WTC11 (cell line): ENCODE results near the gene HAP1. TPM values are rescaled to one million over a fixed set of nuclear protein-coding genes. Genes with fewer than 3 reads are reported as not detected.

Experiments used
- ATAC-seq: fragments of 200-7000 bp; cut with Tn5 transposase; 2 replicates; pipeline ENCODE4 v1.10.0; 2021; ENCODE audit warnings: mild to moderate bottlenecking, moderate library complexity
- CTCF ChIA-PET: fragments of 300-600 bp; sonication (Branson Sonifier 250); formaldehyde crosslinking; loops from one replicate; lab custom pipeline; 2021; ENCODE audit warnings: antibody characterized with exemption; lab: Charles Lee
- POLR2A ChIA-PET: fragments of 350-600 bp; sonication (Branson Sonifier 250); formaldehyde crosslinking; loops from one replicate; lab custom pipeline; 2021; ENCODE audit warnings: antibody characterized with exemption; lab: Charles Lee
- DNase-seq: peaks from one replicate; pipeline ENCODE4 v3.0.0; 2021; ENCODE audit warnings: low spot score
- H3K27ac Mint-ChIP-seq: 2 replicates; pipeline ENCODE4 v1.8.0; 2021; ENCODE audit warnings: mixed read lengths
- H3K27me3 Mint-ChIP-seq: 2 replicates; pipeline ENCODE4 v1.8.0; 2021; ENCODE audit warnings: low read depth, mild to moderate bottlenecking, moderate library complexity, mixed read lengths
- H3K36me3 Mint-ChIP-seq: 2 replicates; pipeline ENCODE4 v1.8.0; 2021; ENCODE audit warnings: mixed read lengths
- H3K4me1 Mint-ChIP-seq: 2 replicates; pipeline ENCODE4 v1.8.0; 2022; ENCODE audit warnings: mixed read lengths
- H3K4me3 Mint-ChIP-seq: 2 replicates; pipeline ENCODE4 v1.8.0; 2021; ENCODE audit warnings: mild to moderate bottlenecking, moderate library complexity, mixed read lengths
- H3K9me3 Mint-ChIP-seq: 2 replicates; pipeline ENCODE4 v1.8.0; 2021; ENCODE audit warnings: mixed read lengths
- ARID4B ChIP-seq: sonication (generic); formaldehyde crosslinking; IDR thresholded peaks from 2 replicates; pipeline ENCODE4 v1.8.0; 2023; ENCODE audit warnings: missing genetic modification reagents, mild to moderate bottlenecking, borderline replicate concordance
- ATF1 ChIP-seq: sonication (generic); formaldehyde crosslinking; IDR thresholded peaks from 2 replicates; pipeline ENCODE4 v1.8.1; 2023; ENCODE audit warnings: mild to moderate bottlenecking, moderate library complexity, missing genetic modification reagents
- GABPB1 ChIP-seq: sonication (generic); formaldehyde crosslinking; IDR thresholded peaks from 2 replicates; pipeline ENCODE4 v1.8.1; 2023; ENCODE audit warnings: mild to moderate bottlenecking, missing genetic modification reagents
- MYBL2 ChIP-seq: sonication (generic); formaldehyde crosslinking; IDR thresholded peaks from 2 replicates; pipeline ENCODE4 v1.8.1; 2023; ENCODE audit warnings: mild to moderate bottlenecking, moderate library complexity, missing genetic modification reagents
- NFATC4 ChIP-seq: fragments of 250-450 bp; sonication (Bioruptor Pico); IDR thresholded peaks from 2 replicates; pipeline ENCODE4 v1.9.0; 2021; ENCODE audit warnings: mild to moderate bottlenecking
- NR3C1 ChIP-seq: sonication (generic); formaldehyde crosslinking; conservative IDR thresholded peaks from 2 replicates; pipeline ENCODE4 v1.8.1; 2023; ENCODE audit warnings: low read depth, mild to moderate bottlenecking, missing genetic modification reagents
- SP1 ChIP-seq: sonication (generic); formaldehyde crosslinking; conservative IDR thresholded peaks from 2 replicates; pipeline ENCODE4 v1.8.1; 2022; ENCODE audit warnings: missing genetic modification reagents
- TCF7 ChIP-seq: sonication (generic); formaldehyde crosslinking; IDR thresholded peaks from 2 replicates; pipeline ENCODE4 v1.8.0; 2022; ENCODE audit warnings: mild to moderate bottlenecking, low read depth, missing genetic modification reagents, moderate library complexity
- TEAD4 ChIP-seq: sonication (generic); formaldehyde crosslinking; IDR thresholded peaks from 2 replicates; pipeline ENCODE4 v1.8.0; 2022; ENCODE audit warnings: mild to moderate bottlenecking, missing genetic modification reagents
- USF1 ChIP-seq: sonication (generic); formaldehyde crosslinking; IDR thresholded peaks from 2 replicates; pipeline ENCODE4 v1.8.0; 2022; ENCODE audit warnings: mild to moderate bottlenecking, missing genetic modification reagents
- USF2 ChIP-seq: sonication (generic); formaldehyde crosslinking; IDR thresholded peaks from 2 replicates; pipeline ENCODE4 v1.8.1; 2023; ENCODE audit warnings: mild to moderate bottlenecking, missing genetic modification reagents, moderate library complexity
- ZBTB21 ChIP-seq: sonication (generic); formaldehyde crosslinking; IDR thresholded peaks from 2 replicates; pipeline ENCODE4 v1.8.1; 2023; ENCODE audit warnings: mild to moderate bottlenecking, missing genetic modification reagents, borderline replicate concordance
- ZNF219 ChIP-seq: sonication (generic); formaldehyde crosslinking; IDR thresholded peaks from 2 replicates; pipeline ENCODE4 v1.8.0; 2023; ENCODE audit warnings: missing genetic modification reagents, mild to moderate bottlenecking, borderline replicate concordance
- ZNF232 ChIP-seq: sonication (generic); formaldehyde crosslinking; IDR thresholded peaks from 2 replicates; pipeline ENCODE4 v1.8.0; 2022; ENCODE audit warnings: mild to moderate bottlenecking, missing genetic modification reagents
- ZNF317 ChIP-seq: sonication (generic); formaldehyde crosslinking; IDR thresholded peaks from 2 replicates; pipeline ENCODE4 v1.8.1; 2023; ENCODE audit warnings: low read depth, mild to moderate bottlenecking, moderate library complexity, missing genetic modification reagents, borderline replicate concordance
- ZNF425 ChIP-seq: fragments of 250-450 bp; sonication (Bioruptor Pico); conservative IDR thresholded peaks from 2 replicates; pipeline ENCODE4 v1.9.0; 2021; ENCODE audit warnings: mild to moderate bottlenecking
- ZNF671 ChIP-seq: fragments of 250-450 bp; sonication (Bioruptor Pico); IDR thresholded peaks from 2 replicates; pipeline ENCODE4 v1.8.0; 2021; ENCODE audit warnings: mild to moderate bottlenecking
- total RNA-seq: library from RNA; stranded (reverse); gene quantifications from 3 replicates; pipeline ENCODE4 v1.2.3, GENCODE V29; 2021
- TF ChIP-seq, protein P1 (sequence below): sonication (generic); formaldehyde crosslinking; IDR thresholded peaks from 2 replicates; pipeline ENCODE4 v1.8.0; 2023; ENCODE audit warnings: mild to moderate bottlenecking, missing genetic modification reagents
- TF ChIP-seq, protein P2 (sequence below): fragments of 250-450 bp; sonication (Bioruptor Pico); IDR thresholded peaks from 2 replicates; pipeline ENCODE4 v1.8.0; 2021; ENCODE audit warnings: mild to moderate bottlenecking
- TF ChIP-seq, protein P3 (sequence below): fragments of 250-450 bp; sonication (Bioruptor Pico); IDR thresholded peaks from 2 replicates; pipeline ENCODE4 v1.9.0; 2021; ENCODE audit warnings: mild to moderate bottlenecking

Gene HAP1
- total RNA-seq, 1 experiment from 2014 or later, result 4.4 TPM

- TF ChIP-seq ARID4B (no peak), ZNF671 (no peak), ATF1 (CRISPR knock-in tag) (no peak), ZNF425 (CRISPR knock-in tag) (no peak), NR3C1 (CRISPR knock-in tag) (no peak), TCF7 (no peak), ZBTB21 (CRISPR knock-in tag) (no peak), NFATC4 (no peak), ZNF232 (CRISPR knock-in tag) (no peak), ZNF219 (CRISPR knock-in tag) (no peak), MYBL2 (CRISPR knock-in tag) (no peak)
- TF ChIP-seq, protein P1, sequence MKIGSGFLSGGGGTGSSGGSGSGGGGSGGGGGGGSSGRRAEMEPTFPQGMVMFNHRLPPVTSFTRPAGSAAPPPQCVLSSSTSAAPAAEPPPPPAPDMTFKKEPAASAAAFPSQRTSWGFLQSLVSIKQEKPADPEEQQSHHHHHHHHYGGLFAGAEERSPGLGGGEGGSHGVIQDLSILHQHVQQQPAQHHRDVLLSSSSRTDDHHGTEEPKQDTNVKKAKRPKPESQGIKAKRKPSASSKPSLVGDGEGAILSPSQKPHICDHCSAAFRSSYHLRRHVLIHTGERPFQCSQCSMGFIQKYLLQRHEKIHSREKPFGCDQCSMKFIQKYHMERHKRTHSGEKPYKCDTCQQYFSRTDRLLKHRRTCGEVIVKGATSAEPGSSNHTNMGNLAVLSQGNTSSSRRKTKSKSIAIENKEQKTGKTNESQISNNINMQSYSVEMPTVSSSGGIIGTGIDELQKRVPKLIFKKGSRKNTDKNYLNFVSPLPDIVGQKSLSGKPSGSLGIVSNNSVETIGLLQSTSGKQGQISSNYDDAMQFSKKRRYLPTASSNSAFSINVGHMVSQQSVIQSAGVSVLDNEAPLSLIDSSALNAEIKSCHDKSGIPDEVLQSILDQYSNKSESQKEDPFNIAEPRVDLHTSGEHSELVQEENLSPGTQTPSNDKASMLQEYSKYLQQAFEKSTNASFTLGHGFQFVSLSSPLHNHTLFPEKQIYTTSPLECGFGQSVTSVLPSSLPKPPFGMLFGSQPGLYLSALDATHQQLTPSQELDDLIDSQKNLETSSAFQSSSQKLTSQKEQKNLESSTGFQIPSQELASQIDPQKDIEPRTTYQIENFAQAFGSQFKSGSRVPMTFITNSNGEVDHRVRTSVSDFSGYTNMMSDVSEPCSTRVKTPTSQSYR (CRISPR knock-in tag), result no peak
- TF ChIP-seq, protein P2, sequence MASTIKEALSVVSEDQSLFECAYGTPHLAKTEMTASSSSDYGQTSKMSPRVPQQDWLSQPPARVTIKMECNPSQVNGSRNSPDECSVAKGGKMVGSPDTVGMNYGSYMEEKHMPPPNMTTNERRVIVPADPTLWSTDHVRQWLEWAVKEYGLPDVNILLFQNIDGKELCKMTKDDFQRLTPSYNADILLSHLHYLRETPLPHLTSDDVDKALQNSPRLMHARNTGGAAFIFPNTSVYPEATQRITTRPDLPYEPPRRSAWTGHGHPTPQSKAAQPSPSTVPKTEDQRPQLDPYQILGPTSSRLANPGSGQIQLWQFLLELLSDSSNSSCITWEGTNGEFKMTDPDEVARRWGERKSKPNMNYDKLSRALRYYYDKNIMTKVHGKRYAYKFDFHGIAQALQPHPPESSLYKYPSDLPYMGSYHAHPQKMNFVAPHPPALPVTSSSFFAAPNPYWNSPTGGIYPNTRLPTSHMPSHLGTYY, result no peak
Measured at GRCh38 chr17:41738801-41739112, 4.3 kb upstream of the HAP1 start (continued).

DNA sequence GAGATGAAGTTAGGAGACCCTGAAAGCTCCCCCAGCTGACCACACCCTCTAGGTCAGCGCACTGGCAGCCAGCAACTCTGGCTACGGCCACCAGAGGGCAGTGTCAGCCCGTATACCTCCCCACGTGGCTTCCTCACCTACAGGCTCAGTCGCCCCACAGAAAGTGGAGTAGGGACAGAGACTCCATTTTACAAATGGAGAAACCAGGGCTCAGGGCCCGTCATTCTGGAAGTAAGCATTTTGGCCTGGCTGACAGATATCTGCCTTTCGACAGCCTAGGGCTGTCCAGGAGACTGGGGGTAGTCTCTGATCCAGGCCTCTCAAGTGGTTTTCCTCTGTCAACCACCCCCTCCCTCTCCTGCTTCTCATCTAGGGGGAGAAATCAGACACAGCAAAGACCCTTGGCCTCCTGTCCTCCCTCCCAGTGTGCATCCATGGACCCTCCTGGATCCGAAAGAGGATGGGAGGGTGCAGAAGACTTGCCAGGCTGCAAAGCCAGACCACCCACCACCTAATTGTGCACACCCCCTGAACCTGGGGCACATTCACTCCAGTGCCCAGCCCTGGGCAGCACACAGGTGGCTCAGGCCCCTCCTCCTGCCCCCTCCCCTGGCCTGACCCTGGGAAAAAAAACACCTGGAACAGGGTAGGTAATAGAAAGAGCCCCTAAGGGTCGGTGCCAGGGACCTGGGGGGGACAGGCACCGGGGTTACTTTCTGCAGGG lies 3.8 kb upstream of the HAP1 start:
- no peak overlapping the region for H3K4me3 Mint-ChIP-seq
- peaks cover 22% of the 10 kb centered on the region for H3K4me1 Mint-ChIP-seq
- ChIA-PET CTCF (interaction anchor here (0.5 to 3.9 kb wide), 28 partner anchors 10 to 282 kb away, joined by 3 to 37 read pairs (median 4); partner anchors contain the start of genes FKBP10, JUP, KLHL10 and KLHL11), POLR2A (interaction anchor here (0.5 to 1.4 kb wide), 4 partner anchors 47 to 125 kb away, joined by 3 to 4 read pairs (median 3); partner anchors contain the start of genes EIF1 and JUP)
- H3K27me3 Mint-ChIP-seq, result peaks cover 47% of the 10 kb centered on the region
- ATAC-seq, result peak; percentile 71
- peak overlapping the region; percentile 82 for H3K27ac Mint-ChIP-seq
- H3K36me3 Mint-ChIP-seq, result no peaks in the 10 kb centered on the region
- peak; percentile 91 for DNase-seq
- no peaks in the 10 kb centered on the region for H3K9me3 Mint-ChIP-seq
- TF ChIP-seq, protein P3, sequence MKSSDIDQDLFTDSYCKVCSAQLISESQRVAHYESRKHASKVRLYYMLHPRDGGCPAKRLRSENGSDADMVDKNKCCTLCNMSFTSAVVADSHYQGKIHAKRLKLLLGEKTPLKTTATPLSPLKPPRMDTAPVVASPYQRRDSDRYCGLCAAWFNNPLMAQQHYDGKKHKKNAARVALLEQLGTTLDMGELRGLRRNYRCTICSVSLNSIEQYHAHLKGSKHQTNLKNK (CRISPR knock-in tag), result no peak
- TF ChIP-seq USF1 (peak; percentile 43; the same call in 1 of the 2 replicates), ZNF425 (CRISPR knock-in tag) (no peak), GABPB1 (CRISPR knock-in tag) (peak; percentile 50; the same call in 1 of the 2 replicates), SP1 (CRISPR knock-in tag) (0 out of 2 replicates have a peak, but pooled peaks have one; percentile 52), USF2 (CRISPR knock-in tag) (peak; percentile 55), ZNF317 (CRISPR knock-in tag) (no peak), ZNF671 (no peak), TEAD4 (CRISPR knock-in tag) (no peak)
